Epidermal melanocyte (primary cell): ENCODE measurements around the gene DEFB124.
"Not testable (repeated sequence)": the region's sequence is repeated elsewhere in the genome, so short reads cannot be mapped to it uniquely, and the experiment has no call there.

Source experiments
- DNase-seq: peaks from one replicate; pipeline ENCODE4 v3.0.0; 2011; ENCODE audit warnings: low spot score; ENCODE audit not compliant: insufficient read length

The DEFB124 gene

DNA sequence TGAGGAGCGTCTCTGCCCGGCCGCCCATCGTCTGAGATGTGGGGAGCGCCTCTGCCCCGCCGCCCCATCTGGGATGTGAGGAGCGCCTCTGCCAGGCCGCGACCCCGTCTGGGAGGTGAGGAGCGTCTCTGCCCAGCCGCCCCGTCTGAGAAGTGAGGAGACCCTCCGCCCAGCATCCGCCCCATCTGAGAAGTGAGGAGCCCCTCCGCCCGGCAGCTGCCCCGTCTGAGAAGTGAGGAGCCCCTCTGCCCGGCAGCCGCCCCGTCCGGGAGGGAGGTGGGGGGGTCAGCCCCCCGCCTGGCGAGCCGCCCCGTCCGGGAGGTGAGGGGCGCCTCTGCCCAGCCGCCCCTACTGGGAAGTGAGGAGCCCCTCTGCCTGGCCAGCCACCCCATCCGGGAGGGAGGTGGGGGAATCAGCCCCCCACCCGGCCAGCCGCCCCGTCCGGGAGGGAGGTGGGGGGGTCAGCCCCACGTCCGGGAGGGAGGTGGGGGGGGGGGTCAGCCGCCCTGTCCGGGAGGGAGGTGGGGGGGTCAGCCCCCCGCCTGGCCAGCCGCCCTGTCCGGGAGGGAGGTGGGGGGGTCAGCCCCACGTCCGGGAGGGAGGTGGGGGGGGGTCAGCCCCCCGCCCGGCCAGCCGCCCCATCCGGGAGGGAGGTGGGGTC, 47.9 kb downstream of the DEFB124 start:
- DNase-seq, result not testable (repeated sequence)

DNA sequence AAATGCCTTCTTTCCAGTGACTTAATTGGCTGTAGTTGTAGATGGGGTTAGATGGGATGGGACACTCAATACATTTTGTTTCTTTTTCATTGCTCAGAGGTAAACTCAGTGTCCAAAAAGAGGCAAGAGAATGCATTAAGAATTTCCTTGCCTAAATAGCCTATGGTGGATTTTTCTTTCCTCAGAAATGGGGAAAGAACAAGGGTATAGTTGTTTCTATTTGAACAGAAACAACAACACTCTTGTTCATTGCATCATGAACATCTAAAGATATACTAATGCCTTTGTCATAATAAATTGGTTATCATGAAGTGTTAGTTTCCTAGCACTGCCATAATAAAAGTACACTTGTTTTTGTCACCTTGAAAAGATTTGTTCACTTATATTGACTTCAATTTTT, 49.1 kb downstream of the DEFB124 start:
- no peak for DNase-seq

DNA sequence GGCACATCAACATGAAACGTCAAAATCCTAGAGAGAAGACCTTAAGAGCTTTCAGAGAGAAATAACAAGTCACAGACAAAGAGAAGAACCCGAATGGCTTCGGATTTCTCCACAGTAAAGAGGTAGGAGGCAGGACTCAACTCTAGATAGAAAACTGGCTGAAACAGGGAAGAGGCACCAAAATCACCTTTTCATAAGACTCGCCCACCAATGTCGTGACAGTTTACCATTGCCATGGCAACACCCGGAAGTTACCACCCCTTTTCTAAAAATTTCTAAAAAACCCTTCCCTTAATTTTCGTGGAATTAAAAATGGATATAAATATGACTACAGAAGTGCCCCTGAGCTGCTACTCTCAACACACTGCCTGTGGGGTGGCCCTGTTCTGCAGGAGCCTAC, 56.6 kb downstream of the DEFB124 start:
- no peak for DNase-seq

DNA sequence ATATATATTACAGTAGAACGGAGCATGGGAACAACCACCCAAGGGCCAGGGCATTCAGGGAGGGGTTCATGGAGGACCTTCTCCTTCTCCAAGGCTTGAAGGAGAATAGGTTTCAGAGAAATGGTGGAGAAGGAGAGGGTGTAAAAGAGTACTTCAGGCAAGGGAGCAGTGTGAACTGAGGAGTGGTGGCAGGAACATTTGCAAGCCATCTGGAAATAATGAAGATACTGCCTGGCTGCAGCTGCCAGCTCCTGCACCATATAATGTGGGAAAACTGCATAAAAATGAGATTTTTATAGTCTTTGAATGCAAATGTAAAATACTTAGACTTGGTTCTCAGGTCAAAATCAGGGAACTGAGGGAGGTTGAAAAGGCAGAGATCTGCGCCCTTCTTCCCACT, 59.3 kb downstream of the DEFB124 start:
- DNase-seq, result no peak
